ENCODE results near the gene EGF. TPM values are rescaled to one million over a fixed set of nuclear protein-coding genes. Genes with fewer than 3 reads are reported as not detected.

Gene EGF
- 1.1 and 1.5 TPM in 2 replicates for total RNA-seq (2021)
- long read RNA-seq, partial matches to known transcripts: 0 of 2 reads
- long read RNA-seq, other reads (novel, unspliced or antisense): 2 of 2 reads

DNA sequence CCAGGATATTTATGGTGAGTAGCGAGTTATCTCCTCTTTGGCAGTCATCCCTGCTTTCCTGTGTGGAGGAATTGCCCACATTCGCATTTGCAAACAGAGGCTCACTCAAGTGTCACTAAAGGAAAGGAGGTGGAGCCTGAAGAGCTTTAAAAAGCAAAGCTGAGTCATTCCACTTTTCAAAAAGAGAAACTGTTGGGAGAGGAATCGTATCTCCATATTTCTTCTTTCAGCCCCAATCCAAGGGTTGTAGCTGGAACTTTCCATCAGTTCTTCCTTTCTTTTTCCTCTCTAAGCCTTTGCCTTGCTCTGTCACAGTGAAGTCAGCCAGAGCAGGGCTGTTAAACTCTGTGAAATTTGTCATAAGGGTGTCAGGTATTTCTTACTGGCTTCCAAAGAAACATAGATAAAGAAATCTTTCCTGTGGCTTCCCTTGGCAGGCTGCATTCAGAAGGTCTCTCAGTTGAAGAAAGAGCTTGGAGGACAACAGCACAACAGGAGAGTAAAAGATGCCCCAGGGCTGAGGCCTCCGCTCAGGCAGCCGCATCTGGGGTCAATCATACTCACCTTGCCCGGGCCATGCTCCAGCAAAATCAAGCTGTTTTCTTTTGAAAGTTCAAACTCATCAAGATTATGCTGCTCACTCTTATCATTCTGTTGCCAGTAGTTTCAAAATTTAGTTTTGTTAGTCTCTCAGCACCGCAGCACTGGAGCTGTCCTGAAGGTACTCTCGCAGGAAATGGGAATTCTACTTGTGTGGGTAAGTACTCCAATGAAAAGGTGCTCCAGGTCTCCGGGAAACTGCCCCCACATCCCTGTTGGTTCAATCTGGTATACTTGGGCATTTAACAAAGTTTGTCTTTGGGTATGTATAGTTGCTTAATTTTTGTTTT, at the start of gene EGF:
Gene EGF (plus strand): TSS at position 178 of the 890 bp plus-strand sequence. CDS start 453 bp downstream, at position 631.
- H4K8ac ChIP-seq (replicated peaks; ENCODE audit: insufficient read length, low read depth, low read length): no peak within 1 kb of the TSS
- H3K79me2 ChIP-seq (ENCODE audit: insufficient read depth, low read length): no peaks in the 10 kb centered on the region
- no peaks in the 10 kb centered on the region for H3K36me3 Mint-ChIP-seq (ENCODE audit: insufficient read depth in 1 of 3, low read depth in 3 of 3)
- H3T11ph ChIP-seq (ENCODE audit: low read length): peak within 1 kb of the TSS; percentile 70
- no peak within 1 kb of the TSS for H3K9ac ChIP-seq (ENCODE audit: extremely low read depth, insufficient read length, low read length)
- H4K91ac ChIP-seq (ENCODE audit: insufficient read length, low read depth, low read length): no peak within 1 kb of the TSS
- H3K4me1 ChIP-seq (ENCODE audit: insufficient read depth, low read length): peaks cover 13% of the 10 kb centered on the region; the same call in 1 of the 2 replicates
- peak within 1 kb of the TSS; percentile 82 to 90 (median 86); a peak in 6 of 7 replicates for H3K27ac Mint-ChIP-seq
- no peaks in the 10 kb centered on the region for H3K9me3 Mint-ChIP-seq
- H3K9me3 ChIP-seq (ENCODE audit: control insufficient read depth, low read depth, low read length): no peaks in the 10 kb centered on the region
- no peak within 1 kb of the TSS for H2BK5ac ChIP-seq (ENCODE audit: insufficient read length, low read length)
- H3K18ac ChIP-seq (ENCODE audit: insufficient read length, low read depth, low read length): no peak within 1 kb of the TSS
- H3K4me3 Mint-ChIP-seq: peak within 1 kb of the TSS; percentile 6 to 54; a peak in 3 of 5 replicates
- TF ChIP-seq, protein P1, sequence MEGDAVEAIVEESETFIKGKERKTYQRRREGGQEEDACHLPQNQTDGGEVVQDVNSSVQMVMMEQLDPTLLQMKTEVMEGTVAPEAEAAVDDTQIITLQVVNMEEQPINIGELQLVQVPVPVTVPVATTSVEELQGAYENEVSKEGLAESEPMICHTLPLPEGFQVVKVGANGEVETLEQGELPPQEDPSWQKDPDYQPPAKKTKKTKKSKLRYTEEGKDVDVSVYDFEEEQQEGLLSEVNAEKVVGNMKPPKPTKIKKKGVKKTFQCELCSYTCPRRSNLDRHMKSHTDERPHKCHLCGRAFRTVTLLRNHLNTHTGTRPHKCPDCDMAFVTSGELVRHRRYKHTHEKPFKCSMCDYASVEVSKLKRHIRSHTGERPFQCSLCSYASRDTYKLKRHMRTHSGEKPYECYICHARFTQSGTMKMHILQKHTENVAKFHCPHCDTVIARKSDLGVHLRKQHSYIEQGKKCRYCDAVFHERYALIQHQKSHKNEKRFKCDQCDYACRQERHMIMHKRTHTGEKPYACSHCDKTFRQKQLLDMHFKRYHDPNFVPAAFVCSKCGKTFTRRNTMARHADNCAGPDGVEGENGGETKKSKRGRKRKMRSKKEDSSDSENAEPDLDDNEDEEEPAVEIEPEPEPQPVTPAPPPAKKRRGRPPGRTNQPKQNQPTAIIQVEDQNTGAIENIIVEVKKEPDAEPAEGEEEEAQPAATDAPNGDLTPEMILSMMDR (conservative IDR thresholded peaks at IDR 0.05): no peak
- peak within 1 kb of the TSS; percentile 78; the same call in 1 of the 2 replicates for H3K14ac ChIP-seq (ENCODE audit: insufficient read depth, low read length)
- no peak within 1 kb of the TSS for H2AK5ac ChIP-seq (ENCODE audit: insufficient read length, low read length)
- H3K27ac ChIP-seq (ENCODE audit: insufficient read length, low read depth, low read length): no peak within 1 kb of the TSS
- no peaks in the 10 kb centered on the region for H4K20me1 ChIP-seq (ENCODE audit: control insufficient read depth, insufficient read depth, insufficient read length)
- H3K4me1 Mint-ChIP-seq: peaks cover 33 to 39% of the 10 kb centered on the region in 2 experiments
- peak within 1 kb of the TSS; percentile 90 for H2BK20ac ChIP-seq (ENCODE audit: low read depth, low read length, poor library complexity, severe bottlenecking)
- H2AFZ ChIP-seq (ENCODE audit: low read length): peak within 1 kb of the TSS; percentile 1
- H3K56ac ChIP-seq (ENCODE audit: insufficient read length, low read depth, low read length): no peak within 1 kb of the TSS
- H3K79me1 ChIP-seq (ENCODE audit: insufficient read depth, low read depth, low read length, poor library complexity, severe bottlenecking): no peaks in the 10 kb centered on the region
- H2BK12ac ChIP-seq (ENCODE audit: insufficient read length, low read depth, low read length): no peak within 1 kb of the TSS
- no peak within 1 kb of the TSS for H2BK15ac ChIP-seq (ENCODE audit: low read depth, low read length)
- H4K5ac ChIP-seq (ENCODE audit: insufficient read length, low read depth, low read length): no peak within 1 kb of the TSS
- H3K4ac ChIP-seq (ENCODE audit: low read depth, low read length): no peak within 1 kb of the TSS
- WGBS (ENCODE audit: extremely low coverage, insufficient read length, low lambda C conversion rate): no CpG with 5 or more reads among the region's 9 CpGs
- no peaks in the 10 kb centered on the region for H3K27me3 ChIP-seq (ENCODE audit: insufficient read depth, low read length)
- no peaks in the 10 kb centered on the region for H3K23me2 ChIP-seq (ENCODE audit: insufficient read length, low read depth, low read length, poor library complexity, severe bottlenecking)
- H3K23ac ChIP-seq (ENCODE audit: insufficient read length, low read depth, low read length): no peak within 1 kb of the TSS
- no peak for DNase-seq
- peak within 1 kb of the TSS; percentile 18 for H3K4me2 ChIP-seq (ENCODE audit: insufficient read depth, insufficient read length, low read length)
- no peaks in the 10 kb centered on the region for H3K27me3 Mint-ChIP-seq (ENCODE audit: low read depth)
- H2BK120ac ChIP-seq (ENCODE audit: low read depth, low read length, poor library complexity, severe bottlenecking): no peak within 1 kb of the TSS
